CD4-positive, alpha-beta T cell treated with Interleukin-1 beta for 1 hour (primary cell): ENCODE data around the gene RPAP3.
A peak's percentile ranks its signal among the peaks of the same experiment; 100 is the strongest.

Experiments
- DNase-seq, 2 donors: peaks; one replicate each; pipeline ENCODE4 v3.0.0-alpha.2; 2020 to 2022

Gene RPAP3

GRCh38 chr12:47705566-47706425, at the start of gene RPAP3:
Gene RPAP3 (minus strand): TSS chr12:47706030. CDS start chr12:47702840, 3,190 bp downstream.
- DNase-seq = peak; percentile 94

GRCh38 chr12:47754881-47755280, 49.1 kb upstream of the RPAP3 start:
- DNase-seq = no peak

DNA sequence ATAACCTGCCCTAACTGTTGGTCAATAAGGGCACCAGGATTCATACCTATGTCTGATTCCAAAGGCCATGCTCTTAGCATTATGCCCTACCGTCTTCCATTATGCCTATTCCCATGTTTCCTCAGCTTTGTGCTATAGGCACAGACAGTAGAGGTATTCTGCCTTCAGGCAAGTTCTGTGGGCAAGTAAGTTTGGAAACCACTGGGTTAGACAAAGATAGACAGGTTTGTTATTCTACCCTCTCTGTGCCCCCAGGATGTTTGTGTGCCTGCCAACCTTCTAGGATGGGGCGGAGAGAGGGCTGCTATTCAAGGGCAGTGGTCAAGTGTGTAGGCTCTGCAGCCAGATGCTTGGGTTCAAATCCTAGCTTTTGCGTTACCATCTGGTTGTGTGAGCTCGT, 48.3 kb upstream of the RPAP3 start:
- no peak for DNase-seq

DNA sequence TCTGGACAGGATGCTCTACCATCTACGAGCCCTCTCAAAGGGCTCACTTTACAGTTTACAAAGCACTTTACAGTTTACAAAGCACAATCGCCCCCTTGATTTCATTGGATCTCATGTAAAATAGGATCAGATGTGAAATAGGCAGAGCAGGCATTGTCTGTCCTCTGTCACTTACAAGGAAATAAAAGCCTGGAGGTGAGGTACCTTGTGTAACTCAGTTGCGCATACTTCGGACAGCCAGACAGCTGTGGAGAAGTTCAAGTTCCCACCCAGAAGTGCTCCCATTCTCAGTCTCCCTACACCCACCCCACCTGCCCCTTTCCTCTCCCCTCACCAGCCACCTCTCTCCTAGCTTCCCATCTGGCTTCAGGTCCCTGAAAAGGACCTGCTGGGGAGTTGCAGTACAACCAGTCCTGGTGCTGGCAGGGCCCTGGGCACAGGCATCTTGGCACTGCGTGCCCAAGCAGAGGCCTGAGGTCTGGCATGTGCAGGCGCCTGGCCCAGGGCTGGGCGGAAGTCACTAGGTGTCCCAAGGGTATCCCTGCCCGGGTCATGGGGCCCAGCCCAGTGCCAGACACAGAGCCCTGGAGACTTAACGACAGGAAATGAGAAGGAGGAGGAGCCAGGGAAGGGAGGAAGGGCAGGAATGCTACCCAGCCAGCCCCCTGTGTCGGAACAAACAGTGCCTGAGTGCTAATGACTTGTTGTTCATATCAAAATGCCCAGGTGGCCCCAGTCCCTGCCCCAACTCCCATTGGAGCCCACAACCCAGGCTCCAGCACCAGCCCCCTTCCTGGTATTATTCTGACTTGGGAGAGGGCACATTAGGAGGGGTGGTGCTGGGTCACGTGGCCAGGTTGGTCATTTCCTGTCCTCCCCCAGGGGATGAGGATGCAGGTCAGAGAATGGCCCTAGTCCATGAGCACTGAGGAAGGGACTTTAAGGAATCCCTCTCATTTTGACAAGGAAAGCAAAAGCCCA, 47.5 kb upstream of the RPAP3 start:
- no peak for DNase-seq

- no peak for DNase-seq
These were observed 46.7 kb upstream of the RPAP3 start for GRCh38 chr12:47752552-47752951.

GRCh38 chr12:47752121-47752520, 46.3 kb upstream of the RPAP3 start:
- no peak for DNase-seq

DNA sequence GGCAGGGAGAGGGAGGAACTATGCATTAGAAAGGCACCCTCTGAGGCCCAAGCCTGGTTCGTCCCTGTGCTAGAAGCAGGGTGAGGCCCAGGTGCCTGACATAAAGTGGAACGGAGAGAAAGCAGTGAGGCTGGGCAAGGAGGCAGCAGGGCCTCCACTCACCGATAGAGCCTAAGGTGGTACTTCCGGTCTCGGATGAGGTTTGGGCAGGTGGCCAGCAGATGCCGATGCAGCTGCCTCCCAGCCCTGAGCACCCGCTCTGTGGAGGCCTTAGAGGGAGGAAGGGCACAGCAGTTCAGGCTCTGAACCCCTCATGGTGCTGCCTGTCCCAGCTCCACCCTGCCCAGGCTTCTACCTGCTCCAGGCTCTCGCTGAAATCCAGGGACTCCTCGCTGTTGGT, 45.7 kb upstream of the RPAP3 start:
- no peak for DNase-seq

DNA sequence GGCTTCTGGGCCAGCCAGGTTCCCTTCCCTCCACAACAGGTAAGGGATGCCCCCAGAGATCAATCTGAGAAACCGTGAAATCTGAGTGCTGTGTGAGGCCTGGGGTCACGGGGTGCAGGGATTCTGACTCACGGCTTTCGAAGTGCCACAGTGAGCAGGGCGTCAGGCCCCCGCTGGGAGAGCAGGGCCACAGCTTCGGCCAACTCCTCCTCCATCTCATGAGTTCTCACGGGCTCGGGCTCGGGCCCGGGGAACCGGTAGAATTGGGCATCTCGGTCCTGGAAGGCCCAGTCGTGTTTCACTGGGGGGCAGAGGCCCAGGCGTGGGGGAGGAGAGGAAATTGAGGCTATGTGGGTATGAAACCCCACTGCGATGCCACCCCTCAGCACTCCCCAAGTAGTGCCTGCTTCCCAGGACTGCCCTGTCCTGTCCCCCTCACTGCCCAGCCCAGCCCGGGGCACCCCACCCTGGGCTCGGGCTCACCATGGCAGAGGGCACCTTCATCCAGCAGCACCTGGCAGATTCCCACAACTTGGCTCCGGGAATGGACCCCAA, 45.2 kb upstream of the RPAP3 start:
- no peak for DNase-seq

- DNase-seq = peak in 1 of 2 donors; percentile 11
These were observed 44.5 kb upstream of the RPAP3 start for GRCh38 chr12:47750229-47750798.

DNA sequence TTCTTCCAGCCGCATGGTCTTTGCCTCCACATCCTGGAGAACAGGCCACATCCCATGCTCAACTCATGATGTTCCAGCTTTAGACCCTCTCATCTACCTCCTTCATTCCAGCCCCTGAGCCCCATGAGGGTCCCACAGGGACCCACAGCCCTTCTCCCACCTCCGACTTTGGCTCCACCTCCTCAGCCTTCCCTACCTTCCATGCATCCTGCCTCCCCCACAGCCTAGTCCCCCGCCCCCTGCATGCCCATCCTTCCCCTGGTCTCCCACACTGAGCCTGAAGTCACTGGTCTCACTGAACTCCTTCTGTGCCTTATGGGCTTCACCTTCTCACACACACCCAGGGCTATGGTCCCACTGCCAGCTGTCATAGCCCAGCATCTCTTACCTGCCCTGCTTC, 43.1 kb upstream of the RPAP3 start:
- no peak for DNase-seq

DNA sequence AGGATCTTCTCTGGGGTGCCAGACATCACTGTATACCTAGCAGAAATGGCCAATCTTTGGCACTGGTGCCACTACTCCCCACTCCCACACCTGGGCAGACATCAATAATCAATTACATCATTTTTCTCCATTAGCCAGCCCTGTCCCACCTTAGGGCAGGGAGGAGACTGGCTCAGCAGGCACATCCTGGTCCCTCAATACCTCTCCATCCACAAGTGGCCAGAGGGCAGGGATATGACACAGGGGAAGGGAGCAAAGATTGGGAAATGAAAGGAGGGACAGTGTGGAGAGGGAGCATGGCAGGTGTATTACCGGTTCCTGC, 42.6 kb upstream of the RPAP3 start:
- DNase-seq = no peak

DNA sequence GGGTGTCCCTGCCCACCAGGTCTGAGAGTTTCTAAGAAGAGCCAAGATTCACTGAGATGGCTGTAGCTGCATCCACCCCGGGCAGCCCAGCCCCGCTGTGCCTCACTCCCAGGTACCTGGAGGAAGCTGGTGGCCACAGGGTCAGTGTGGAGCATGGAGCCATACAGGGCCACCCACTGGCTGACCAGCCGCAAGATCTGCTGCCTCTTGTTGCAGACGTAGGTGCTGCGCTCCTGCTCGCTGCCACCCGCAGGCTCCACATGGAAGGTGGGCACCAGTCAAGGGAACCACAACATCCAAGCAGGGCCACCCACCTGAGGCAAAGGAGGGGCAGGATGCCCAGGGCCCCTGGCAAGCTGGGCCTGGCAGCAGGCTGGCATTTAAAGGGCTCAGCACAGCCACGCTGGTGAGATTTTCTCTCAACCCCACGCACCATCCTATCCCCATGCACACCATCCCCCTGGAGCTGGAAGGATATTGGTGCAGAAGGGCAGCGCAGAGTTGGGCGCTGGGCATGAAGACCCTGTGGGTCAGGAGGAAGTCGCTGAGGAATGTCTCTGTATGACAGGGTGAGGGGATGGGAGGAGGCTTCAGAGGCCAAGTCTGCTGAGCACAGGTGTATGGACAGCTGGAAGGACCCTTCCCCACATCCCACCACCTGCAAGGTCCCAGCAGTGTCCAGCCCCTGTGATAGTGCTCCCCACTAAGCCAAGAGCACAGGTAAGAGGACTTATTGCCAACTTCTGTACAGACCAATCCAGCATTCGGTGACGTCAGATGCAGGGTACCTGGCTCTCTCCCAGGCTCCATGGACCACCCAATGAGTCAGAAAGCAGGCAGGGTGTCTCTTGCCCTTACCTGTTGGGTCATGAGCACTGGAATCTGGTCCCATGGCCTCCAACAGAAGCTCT, 42.0 kb upstream of the RPAP3 start:
- DNase-seq = no peak

GRCh38 chr12:47747126-47747525, 41.3 kb upstream of the RPAP3 start:
- DNase-seq = no peak

GRCh38 chr12:47746523-47746922, 40.7 kb upstream of the RPAP3 start:
- no peak for DNase-seq

DNA sequence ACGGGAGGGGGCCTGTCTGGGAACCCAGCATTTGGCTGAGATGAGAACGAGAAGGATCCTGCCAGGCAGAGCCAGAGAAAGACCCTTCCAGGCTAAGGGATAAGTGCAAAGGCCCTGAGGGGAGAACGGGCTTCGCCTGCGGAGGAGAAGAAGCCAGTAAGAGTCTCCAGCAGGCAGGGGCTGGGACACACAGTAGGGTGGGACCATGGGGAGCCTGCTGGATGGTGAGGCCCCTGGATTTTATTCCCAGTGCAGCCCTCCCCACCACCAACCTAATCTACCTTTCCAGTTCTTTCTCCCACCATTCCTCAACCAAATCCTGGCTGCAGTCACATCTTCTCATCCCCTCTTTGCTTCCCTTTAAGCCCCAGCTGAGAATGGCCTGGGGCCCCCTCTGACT, 40.2 kb upstream of the RPAP3 start:
- DNase-seq = no peak

GRCh38 chr12:47745485-47746041, 39.7 kb upstream of the RPAP3 start:
- no peak for DNase-seq

- no peak for DNase-seq
These were observed 39.1 kb upstream of the RPAP3 start for GRCh38 chr12:47744778-47745436.

- DNase-seq = peak; percentile 68 to 69
These were observed 38.3 kb upstream of the RPAP3 start for GRCh38 chr12:47744005-47744651.

DNA sequence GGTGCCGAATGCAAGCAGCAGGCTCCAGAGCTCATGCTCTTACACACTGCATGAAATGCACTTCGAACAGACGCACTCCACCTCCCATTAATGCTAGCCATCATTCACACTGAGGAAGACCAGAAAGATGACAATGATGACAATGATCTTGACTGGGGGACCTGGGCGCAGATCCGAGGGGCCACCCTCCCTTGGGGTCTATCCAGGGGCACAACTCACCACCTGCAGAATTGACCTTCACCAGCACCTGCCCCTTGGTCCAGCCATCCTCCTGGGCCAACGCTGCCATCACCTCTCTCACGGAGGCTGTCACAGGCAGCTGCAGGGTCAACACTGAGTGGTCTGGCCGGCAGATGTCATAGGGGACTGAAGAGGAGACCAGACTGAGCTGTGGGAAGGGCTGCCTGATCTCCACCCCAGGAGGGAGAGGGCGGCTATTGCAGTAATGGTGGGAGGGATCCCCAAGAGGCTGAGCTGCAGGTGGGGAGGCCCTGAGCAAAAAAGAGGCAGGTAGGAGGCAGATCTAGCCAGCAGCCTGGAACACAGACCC, 37.6 kb upstream of the RPAP3 start:
- DNase-seq = no peak

DNA sequence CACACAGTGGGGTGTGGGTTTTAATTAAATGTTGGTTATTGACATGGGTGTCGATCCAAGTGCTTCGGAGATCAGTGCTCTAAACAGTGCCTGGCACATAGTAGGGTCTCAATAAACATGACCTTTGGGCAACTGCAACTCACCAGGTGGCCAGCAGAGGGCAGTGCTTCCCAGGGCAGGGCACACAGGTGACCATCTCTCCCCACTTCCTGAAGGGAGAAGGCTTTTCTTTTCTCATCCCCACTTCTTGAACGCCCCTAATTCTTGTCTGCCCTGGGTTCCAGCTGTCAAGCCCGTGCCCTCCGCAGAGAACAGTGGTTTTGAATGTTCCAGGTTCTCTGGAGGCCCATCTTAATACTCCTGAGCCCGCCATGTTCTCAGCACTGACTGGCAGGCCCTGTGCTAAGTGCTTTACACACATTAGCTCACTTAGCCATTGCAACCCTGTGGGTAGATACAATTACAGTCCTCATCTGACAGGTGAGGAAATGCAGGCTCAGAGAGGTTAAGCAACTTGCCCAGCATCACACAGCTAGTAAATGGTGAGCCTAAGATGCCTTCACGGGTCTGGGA, 36.5 kb upstream of the RPAP3 start:
- peak; percentile 64 to 76 for DNase-seq
